Motor neuron (in vitro differentiated cells): ENCODE results near the gene CARD11. TPM values are rescaled to one million over a fixed set of nuclear protein-coding genes. Genes with fewer than 3 reads are reported as not detected.
"Not testable (repeated sequence)": the region's sequence is repeated elsewhere in the genome, so short reads cannot be mapped to it uniquely, and the experiment has no call there.

Experiments
- ATAC-seq, 8 experiments: fragments of 200-7000 bp; cut with Tn5 transposase; replicated peaks in 6 of 8; 2 replicates each; pipeline ENCODE4 v1.8.0; 2021; ENCODE audit warnings: mild to moderate bottlenecking in 8 of 8, moderate library complexity in 8 of 8
- H3K27ac ChIP-seq, 2 donors: fragments of 250-450 bp; sonication (Bioruptor Pico); 2 replicates each; pipeline ENCODE4 v1.9.0; 2021; ENCODE audit warnings: antibody characterized with exemption in 2 of 2, mild to moderate bottlenecking in 2 of 2, moderate library complexity in 1 of 2
- H3K4me1 ChIP-seq, 2 donors: fragments of 250-450 bp; sonication (Bioruptor Pico); replicated peaks in 1 of 2; 2 replicates each; pipeline ENCODE4 v1.6.1; 2021; ENCODE audit warnings: antibody characterized with exemption in 2 of 2, mild to moderate bottlenecking in 2 of 2, moderate library complexity in 1 of 2
- H3K4me3 ChIP-seq, 5 donors: fragments of 250-450 bp; sonication (Bioruptor Pico); 2 replicates each; pipeline ENCODE4 v1.9.0; 2021; ENCODE audit warnings: antibody characterized with exemption in 5 of 5, mild to moderate bottlenecking in 5 of 5, moderate library complexity in 4 of 5
- WGBS, 10 experiments: fragments of 450-650 bp; shearing (Covaris generic); methylation state at CpG; one replicate each; pipeline ENCODE4 v1.0.0; 2022; 5-methylcytosine and 5-hydroxymethylcytosine counted together
- in situ Hi-C, 9 experiments: fragments of 400-800 bp; cut with MboI; loops; one replicate each; pipeline ENCODE4 v1.15.0; 2021; ENCODE audit warnings: low sequenced_read_pairs in 9 of 9, low pct_unique_long_range_greater_than_20kb in 2 of 9; ENCODE audit not compliant: unreplicated experiment in 9 of 9
- total RNA-seq, 8 experiments: library from RNA; unstranded; fragments of 300-600 nt; gene quantifications; 2 replicates each; pipeline versions ENCODE4 v1.2.3 to v1.2.4, GENCODE V29; 2022

Gene CARD11
- total RNA-seq, 8 experiments from 2014 or later: 0.05 to 0.91 (median 0.17) TPM; not detected in 2

GRCh38 chr7:2926896-2927405, 116.7 kb downstream of the CARD11 start:
- Histone ChIP-seq H3K4me1 (peaks cover 3 to 8% of the 10 kb centered on the region in 2 donors), H3K4me3 (no peak overlapping the region), H3K27ac (no peak overlapping the region)
- no peak for ATAC-seq
- in situ Hi-C loops: no loop called here
- 0 to 100% (median 70%) methylated on average over 1 to 6 of the region's 8 CpGs; no CpG with 5 or more reads in 4 of the 10 experiments for WGBS, 10 experiments

DNA sequence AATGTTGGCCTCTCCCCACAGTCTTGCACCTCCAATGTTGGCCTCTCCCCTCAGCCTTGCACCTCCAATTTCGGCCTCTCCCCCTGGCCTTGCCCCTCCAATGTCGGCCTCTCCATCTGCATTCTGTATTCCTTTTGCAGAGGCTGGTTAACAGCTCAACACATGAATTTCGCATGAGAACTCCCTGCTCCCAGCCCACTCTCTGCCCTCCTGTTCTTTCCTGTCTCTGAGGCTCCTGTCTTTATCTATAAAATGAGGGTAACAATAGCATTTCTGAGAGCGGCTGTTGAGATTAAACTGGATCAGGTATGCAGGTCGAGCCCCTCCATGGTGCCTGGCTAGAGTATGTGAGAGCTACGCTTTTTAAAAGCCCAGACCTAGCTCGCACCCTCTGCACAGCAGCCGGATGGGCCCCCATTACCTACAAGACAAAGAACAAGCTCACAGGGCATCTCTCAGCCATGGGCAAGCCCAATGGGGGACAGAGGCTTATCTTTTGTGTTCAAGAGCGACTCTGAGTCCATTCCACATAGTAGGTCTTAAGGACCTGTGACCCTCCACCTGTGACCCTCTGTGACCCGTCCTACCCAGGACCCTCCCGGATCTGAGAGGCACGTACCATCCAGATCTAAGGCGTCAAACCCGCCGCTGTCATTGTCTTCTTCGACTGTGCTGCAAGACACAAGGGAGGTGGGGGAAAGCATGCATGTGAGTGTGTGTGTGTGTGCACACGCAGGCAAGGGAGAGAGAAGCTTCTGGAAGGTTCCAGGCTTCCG, 117.4 kb downstream of the CARD11 start:
- no peak for ATAC-seq
- Histone ChIP-seq H3K4me3 (no peak overlapping the region), H3K27ac (no peak overlapping the region), H3K4me1 (peaks cover 7 to 12% of the 10 kb centered on the region in 2 donors)
- 17 to 85% (median 49%) methylated on average over 1 to 14 of the region's 18 CpGs; no CpG with 5 or more reads in 4 of the 10 experiments for WGBS, 10 experiments
- in situ Hi-C loops: no loop called here

DNA sequence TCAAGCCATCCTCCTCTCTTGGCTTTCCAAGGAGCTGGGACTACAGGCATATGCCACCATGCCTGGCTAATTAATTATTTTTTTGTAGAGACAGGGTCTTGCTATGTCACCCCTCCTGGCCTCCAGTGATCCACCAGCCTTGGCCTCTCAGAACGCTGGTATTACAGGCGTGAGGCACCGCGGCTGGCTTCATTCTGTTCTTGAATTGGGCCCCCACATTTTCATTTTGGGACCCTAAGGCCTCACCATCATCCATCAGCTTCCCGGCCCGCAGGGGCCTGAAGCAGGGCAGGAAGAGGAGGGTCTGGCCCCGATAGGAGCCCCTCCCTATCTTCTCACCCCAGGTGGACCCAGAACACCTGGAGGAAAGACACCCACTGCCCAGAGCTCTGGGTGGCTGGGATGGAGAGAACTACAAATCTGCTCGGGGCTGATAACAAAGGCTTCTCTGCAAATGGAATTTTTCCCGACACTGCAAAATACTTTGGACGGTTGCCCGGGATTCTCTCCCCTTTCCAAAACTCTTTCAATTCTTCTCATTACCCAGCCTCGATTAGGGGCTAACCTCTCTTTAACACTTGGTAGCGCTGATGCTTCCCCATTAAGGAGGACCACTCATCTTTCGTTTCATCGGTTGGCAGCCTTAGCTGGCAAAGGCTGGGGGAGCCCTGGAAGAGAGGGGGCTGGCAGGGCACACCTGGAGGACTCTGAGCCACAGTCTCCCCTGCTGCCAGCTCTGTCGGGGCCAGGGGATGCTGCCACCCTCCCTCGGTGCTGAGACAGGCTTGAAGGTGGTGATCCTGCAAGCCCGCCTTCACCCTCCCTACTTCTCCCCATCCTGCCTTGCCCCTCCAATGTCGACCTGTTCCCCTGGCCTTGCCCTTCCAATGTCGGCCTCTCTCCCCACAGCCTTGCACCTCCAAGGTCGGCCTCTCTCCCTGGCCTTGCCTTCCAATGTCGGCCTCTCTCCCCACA, 118.5 kb downstream of the CARD11 start:
- Histone ChIP-seq H3K4me3 (no peak overlapping the region), H3K4me1 (peaks cover 10 to 16% of the 10 kb centered on the region in 2 donors), H3K27ac (no peak overlapping the region)
- 0 to 100% (median 74%) methylated on average over 1 to 11 of the region's 22 CpGs for WGBS, 10 experiments
- no peak for ATAC-seq
- in situ Hi-C loops: no loop called here

DNA sequence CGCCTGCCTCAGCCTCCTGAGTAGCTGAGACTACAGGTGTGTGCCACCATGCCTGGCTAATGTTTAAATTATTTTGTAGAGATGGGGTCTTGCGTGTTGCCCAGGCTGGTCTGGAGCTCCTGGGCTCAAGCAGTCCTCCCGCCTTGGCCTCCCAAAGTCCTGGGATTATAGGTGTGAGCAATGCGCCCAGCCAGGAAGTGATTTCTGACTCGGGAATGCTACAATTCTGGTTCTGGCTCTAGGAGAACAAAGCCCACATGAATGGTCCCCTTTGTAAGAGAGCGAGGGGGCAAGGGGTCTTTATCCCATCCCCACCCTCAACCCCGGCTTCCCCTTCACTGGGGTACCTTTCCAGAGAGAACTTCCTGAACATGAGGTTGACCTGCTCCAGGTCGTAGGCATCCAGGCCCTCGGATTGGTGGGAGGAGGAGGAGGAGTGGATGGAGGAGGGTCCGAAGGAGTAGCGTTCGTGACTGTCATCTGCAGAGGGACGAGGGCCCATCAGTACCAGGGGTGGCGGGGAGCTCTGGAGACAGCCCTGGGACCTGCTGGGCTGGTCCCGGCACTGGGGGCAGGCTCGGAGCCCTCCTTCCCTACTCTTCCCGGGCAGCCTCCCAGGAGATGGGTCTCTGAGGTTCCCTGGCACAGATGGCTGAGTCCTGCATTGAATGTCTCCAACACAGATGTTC, 119.6 kb downstream of the CARD11 start:
- WGBS, 10 experiments: 0 to 96% (median 79%) methylated on average over 1 to 4 of the region's 17 CpGs; no CpG with 5 or more reads in 6 of the 10 experiments
- Histone ChIP-seq H3K4me3 (no peak overlapping the region), H3K27ac (no peak overlapping the region), H3K4me1 (peaks cover 10 to 12% of the 10 kb centered on the region in 2 donors)
- in situ Hi-C loops: no loop called here
- ATAC-seq: no peak

- 27 to 100% (median 80%) methylated on average over 1 to 3 of the region's 17 CpGs; no CpG with 5 or more reads in 5 of the 10 experiments for WGBS, 10 experiments
- no peak overlapping the region for H3K4me3 ChIP-seq
- H3K27ac ChIP-seq: no peak overlapping the region
- peaks cover 7 to 9% of the 10 kb centered on the region in 2 donors for H3K4me1 ChIP-seq
- in situ Hi-C loops: no loop called here
- ATAC-seq: no peak
These were observed 120.3 kb downstream of the CARD11 start for GRCh38 chr7:2923291-2923781.

- Histone ChIP-seq H3K27ac (no peak overlapping the region), H3K4me1 (peaks cover 7 to 9% of the 10 kb centered on the region in 2 donors), H3K4me3 (no peak overlapping the region)
- in situ Hi-C loops: no loop called here
- no peak for ATAC-seq
- WGBS, 10 experiments: 10 to 94% (median 80%) methylated on average over 1 to 4 of the region's 15 CpGs; no CpG with 5 or more reads in 6 of the 10 experiments
These were observed 120.8 kb downstream of the CARD11 start for GRCh38 chr7:2922866-2923265.

- in situ Hi-C loops: no loop called here
- H3K27ac ChIP-seq: no peak overlapping the region
- 25 to 100% (median 88%) methylated on average over 1 to 9 of the region's 19 CpGs; no CpG with 5 or more reads in 5 of the 10 experiments for WGBS, 10 experiments
- H3K4me1 ChIP-seq: peaks cover 7 to 9% of the 10 kb centered on the region in 2 donors
- no peak overlapping the region for H3K4me3 ChIP-seq
- ATAC-seq: no peak
These were observed 121.3 kb downstream of the CARD11 start for GRCh38 chr7:2922348-2922691.

DNA sequence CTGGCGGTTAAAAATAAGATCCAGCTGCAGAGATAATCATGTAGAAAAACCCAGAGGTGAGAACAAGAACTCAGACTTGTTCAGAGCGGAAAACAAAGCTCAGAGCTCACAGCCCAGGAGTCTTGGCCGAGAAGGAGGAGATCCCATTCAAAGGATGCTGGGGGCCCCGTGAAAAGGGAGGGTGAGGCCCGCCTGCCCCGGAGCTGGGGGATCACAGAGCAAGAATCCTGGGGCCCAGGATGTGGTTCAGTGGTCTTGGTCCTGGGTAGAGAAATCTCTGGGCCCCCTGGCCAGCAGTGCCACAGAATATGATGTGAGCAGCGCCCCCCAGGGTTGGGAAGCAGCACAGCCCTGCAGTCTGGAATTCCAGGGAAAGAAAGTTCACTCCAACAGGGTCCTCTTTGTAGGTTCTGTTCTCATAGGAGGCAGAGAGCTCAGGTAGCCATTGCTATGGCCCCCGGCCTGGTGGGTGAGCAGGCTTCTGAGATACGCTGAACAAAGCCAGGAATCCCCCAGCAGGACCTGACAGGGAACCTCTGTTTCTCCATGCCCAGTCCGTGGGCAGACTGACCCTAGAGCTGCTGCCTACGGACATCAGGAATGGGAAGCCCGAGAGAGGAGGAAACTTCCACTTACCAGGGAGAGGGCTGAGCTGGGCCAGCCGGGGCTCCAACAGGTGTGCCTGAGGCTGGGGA, 121.9 kb downstream of the CARD11 start:
- no peak overlapping the region for H3K4me3 ChIP-seq
- H3K4me1 ChIP-seq: peaks cover 7 to 9% of the 10 kb centered on the region in 2 donors
- peak in 6 of 8 experiments; percentile 53 to 66 (median 62) for ATAC-seq
- in situ Hi-C loops: no loop called here
- 0 to 79% (median 47%) methylated on average over 2 to 6 of the region's 13 CpGs; no CpG with 5 or more reads in 4 of the 10 experiments for WGBS, 10 experiments
- peak overlapping the region in 1 of 2 donors; percentile 20 for H3K27ac ChIP-seq

GRCh38 chr7:2920956-2921652, 122.6 kb downstream of the CARD11 start:
- peaks cover 7 to 9% of the 10 kb centered on the region in 2 donors for H3K4me1 ChIP-seq
- no peak overlapping the region for H3K4me3 ChIP-seq
- in situ Hi-C loops: no loop called here
- ATAC-seq: peak in 6 of 8 experiments; percentile 52 to 77 (median 64)
- WGBS, 10 experiments: 18 to 86% (median 71%) methylated on average over 1 to 12 of the region's 17 CpGs; no CpG with 5 or more reads in 1 of the 10 experiments
- peak overlapping the region in 1 of 2 donors; percentile 20 for H3K27ac ChIP-seq

DNA sequence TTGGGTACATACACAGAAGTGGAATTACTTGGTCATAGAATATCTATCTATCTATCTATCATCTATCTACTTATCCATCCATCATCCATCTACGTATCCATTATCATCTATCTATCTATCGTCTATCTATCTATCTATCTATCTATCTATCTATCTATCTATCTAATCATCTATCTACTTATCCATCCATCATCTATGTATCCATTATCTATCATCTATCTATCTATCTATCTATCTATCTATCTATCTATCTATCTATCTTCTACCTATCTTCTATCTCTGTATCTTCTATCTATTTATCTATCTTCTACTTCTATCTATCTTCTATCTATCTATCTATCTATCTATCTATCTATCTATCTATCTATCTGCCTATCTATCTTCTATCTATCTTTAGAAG, 123.2 kb downstream of the CARD11 start:
- in situ Hi-C loops, H3K4me1 ChIP-seq, ATAC-seq, H3K27ac ChIP-seq, H3K4me3 ChIP-seq: not testable (repeated sequence)
- WGBS, 10 experiments: 41 to 100% (median 85%) methylated on average over 1 to 2 of the region's 2 CpGs

DNA sequence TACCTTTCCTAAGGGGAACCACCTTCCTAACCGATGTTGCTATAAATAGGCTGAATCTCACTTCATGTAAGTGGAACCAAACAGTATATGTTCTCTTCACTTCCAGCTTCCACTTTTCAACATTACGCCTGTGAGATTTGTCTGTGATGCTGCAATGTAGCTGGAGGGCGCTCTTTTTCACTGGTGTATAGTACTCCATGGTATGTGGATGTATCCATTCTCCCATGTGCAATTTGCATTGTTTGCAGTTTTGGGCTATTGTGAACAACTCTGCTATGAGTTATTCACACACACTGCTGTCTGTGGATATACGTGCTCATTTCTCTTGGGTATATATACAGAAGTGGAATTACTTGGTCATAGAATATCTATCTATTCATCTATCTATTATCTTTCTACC, 123.6 kb downstream of the CARD11 start:
- Histone ChIP-seq H3K4me3 (no peak overlapping the region), H3K4me1 (peaks cover 7 to 9% of the 10 kb centered on the region in 2 donors), H3K27ac (no peak overlapping the region)
- no peak for ATAC-seq
- 33 to 100% (median 69%) methylated on average over 2 to 4 of the region's 4 CpGs; no CpG with 5 or more reads in 2 of the 10 experiments for WGBS, 10 experiments
- in situ Hi-C loops: no loop called here
